Measurements from ENCODE around the gene C6orf163.
"Not testable (repeated sequence)": the region's sequence is repeated elsewhere in the genome, so short reads cannot be mapped to it uniquely, and the experiment has no call there.

The C6orf163 gene

GRCh38 chr6:87344731-87345130, at the start of gene C6orf163:
C6orf163 (plus strand) TSS chr6:87344813; CDS start chr6:87345100, 287 bp downstream.
- DNase-seq (ENCODE audit: low read depth): no peak

GRCh38 chr6:87297119-87297518, 47.5 kb upstream of the C6orf163 start:
- DNase-seq (ENCODE audit: low read depth): no peak

- DNase-seq (ENCODE audit: low read depth): not testable (repeated sequence)
These were observed 43.3 kb upstream of the C6orf163 start for GRCh38 chr6:87301277-87301676.

GRCh38 chr6:87308970-87309369, 35.6 kb upstream of the C6orf163 start:
- no peak for DNase-seq (ENCODE audit: low read depth)

GRCh38 chr6:87312860-87313259, 31.8 kb upstream of the C6orf163 start:
- no peak for DNase-seq (ENCODE audit: low read depth)

GRCh38 chr6:87315071-87315470, 29.5 kb upstream of the C6orf163 start:
- DNase-seq (ENCODE audit: low read depth): no peak

- no peak for DNase-seq (ENCODE audit: low read depth)
These were observed 25.2 kb upstream of the C6orf163 start for GRCh38 chr6:87319271-87319987.

GRCh38 chr6:87322304-87323212, 22.1 kb upstream of the C6orf163 start, which contains the start of gene SMIM8:
SMIM8 (plus strand) TSS chr6:87322588; CDS start chr6:87337032, 14,444 bp downstream.
- no peak for DNase-seq (ENCODE audit: low read depth)

GRCh38 chr6:87323880-87324279, 20.7 kb upstream of the C6orf163 start:
- DNase-seq (ENCODE audit: low read depth): not testable (repeated sequence)

GRCh38 chr6:87330961-87331360, 13.7 kb upstream of the C6orf163 start:
- no peak for DNase-seq (ENCODE audit: low read depth)

- DNase-seq (ENCODE audit: low read depth): no peak
These were observed 11.6 kb upstream of the C6orf163 start for GRCh38 chr6:87333033-87333432.

GRCh38 chr6:87333591-87334181, 10.9 kb upstream of the C6orf163 start:
- no peak for DNase-seq (ENCODE audit: low read depth)

GRCh38 chr6:87334683-87335082, 9.9 kb upstream of the C6orf163 start:
- DNase-seq (ENCODE audit: low read depth): no peak

GRCh38 chr6:87336367-87336766, 8.2 kb upstream of the C6orf163 start:
- DNase-seq (ENCODE audit: low read depth): no peak

GRCh38 chr6:87340230-87340629, 4.4 kb upstream of the C6orf163 start:
- no peak for DNase-seq (ENCODE audit: low read depth)

GRCh38 chr6:87341158-87341557, 3.5 kb upstream of the C6orf163 start:
- no peak for DNase-seq (ENCODE audit: low read depth)

GRCh38 chr6:87341899-87342298, 2.7 kb upstream of the C6orf163 start:
- no peak for DNase-seq (ENCODE audit: low read depth)

GRCh38 chr6:87342829-87343228, 1.8 kb upstream of the C6orf163 start:
- no peak for DNase-seq (ENCODE audit: low read depth)

GRCh38 chr6:87346700-87347099, 2.1 kb downstream of the C6orf163 start:
- DNase-seq (ENCODE audit: low read depth): no peak

- no peak for DNase-seq (ENCODE audit: low read depth)
These were observed 5.3 kb downstream of the C6orf163 start for GRCh38 chr6:87349896-87350295.

GRCh38 chr6:87350516-87350915, 5.9 kb downstream of the C6orf163 start:
- peak; percentile 28 for DNase-seq (ENCODE audit: low read depth)

GRCh38 chr6:87351583-87351982, 7.0 kb downstream of the C6orf163 start:
- no peak for DNase-seq (ENCODE audit: low read depth)

GRCh38 chr6:87356181-87356580, 11.6 kb downstream of the C6orf163 start:
- DNase-seq (ENCODE audit: low read depth): no peak
